D721Med (cell line): Measurements from ENCODE around the gene PEX7.

Source experiments
- DNase-seq: peaks from one replicate; pipeline ENCODE4 v3.0.0; 2011; ENCODE audit warnings: low spot score; ENCODE audit not compliant: insufficient read length
- FAIRE-seq: peaks from 2 replicates; lab custom pipeline; 2011; peaks lifted over from hg19 to GRCh38; lab: Jason Lieb, UNC
- TF ChIP-seq, protein P1 (sequence below): IDR thresholded peaks from 2 replicates; pipeline ENCODE4 v1.5.1; 2012; ENCODE audit warnings: mild to moderate bottlenecking, control low read depth; ENCODE audit not compliant: insufficient read depth; ENCODE audit errors: missing control alignments

PEX7 gene

DNA sequence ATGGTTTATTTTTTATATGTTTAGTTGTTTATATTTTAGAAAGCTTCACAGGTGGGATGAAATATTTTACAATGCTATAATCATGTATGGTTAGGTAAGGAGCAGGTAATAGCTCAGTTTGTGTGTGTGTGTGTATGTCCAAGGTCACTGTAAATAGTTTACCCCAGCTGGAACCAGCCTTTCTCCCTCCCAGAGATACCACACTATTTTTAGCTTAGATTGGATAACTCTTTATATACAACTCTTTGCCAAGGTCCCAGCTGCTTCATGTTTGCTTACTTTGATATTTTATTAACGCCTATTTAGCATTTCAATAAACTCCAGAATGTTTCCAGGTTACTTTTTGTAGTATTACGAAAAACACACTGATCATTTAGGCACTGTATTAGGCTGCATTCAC is 1.8 kb upstream of the PEX7 start:
- TF ChIP-seq, protein P1, sequence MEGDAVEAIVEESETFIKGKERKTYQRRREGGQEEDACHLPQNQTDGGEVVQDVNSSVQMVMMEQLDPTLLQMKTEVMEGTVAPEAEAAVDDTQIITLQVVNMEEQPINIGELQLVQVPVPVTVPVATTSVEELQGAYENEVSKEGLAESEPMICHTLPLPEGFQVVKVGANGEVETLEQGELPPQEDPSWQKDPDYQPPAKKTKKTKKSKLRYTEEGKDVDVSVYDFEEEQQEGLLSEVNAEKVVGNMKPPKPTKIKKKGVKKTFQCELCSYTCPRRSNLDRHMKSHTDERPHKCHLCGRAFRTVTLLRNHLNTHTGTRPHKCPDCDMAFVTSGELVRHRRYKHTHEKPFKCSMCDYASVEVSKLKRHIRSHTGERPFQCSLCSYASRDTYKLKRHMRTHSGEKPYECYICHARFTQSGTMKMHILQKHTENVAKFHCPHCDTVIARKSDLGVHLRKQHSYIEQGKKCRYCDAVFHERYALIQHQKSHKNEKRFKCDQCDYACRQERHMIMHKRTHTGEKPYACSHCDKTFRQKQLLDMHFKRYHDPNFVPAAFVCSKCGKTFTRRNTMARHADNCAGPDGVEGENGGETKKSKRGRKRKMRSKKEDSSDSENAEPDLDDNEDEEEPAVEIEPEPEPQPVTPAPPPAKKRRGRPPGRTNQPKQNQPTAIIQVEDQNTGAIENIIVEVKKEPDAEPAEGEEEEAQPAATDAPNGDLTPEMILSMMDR, result no peak
- FAIRE-seq (no peak), DNase-seq (no peak)

DNA sequence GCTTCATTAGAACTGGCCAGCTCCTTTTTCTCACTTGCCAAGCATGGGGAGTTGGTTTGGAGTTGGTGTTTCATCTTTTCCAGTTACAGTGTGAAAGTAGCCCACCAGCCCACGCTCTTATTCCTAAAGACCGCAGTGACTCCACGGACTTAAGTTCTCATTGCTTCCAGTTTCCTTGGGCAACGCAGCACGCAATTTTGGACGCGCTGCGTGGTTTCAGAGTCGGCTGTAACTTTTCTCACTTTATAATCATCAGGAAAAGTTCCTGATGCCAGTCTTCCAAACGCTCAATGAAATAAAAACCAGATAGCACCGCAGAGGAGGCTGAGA is 381 bp upstream of the PEX7 start:
- no peak for FAIRE-seq
- DNase-seq, result no peak
- TF ChIP-seq, protein P1, result no peak

DNA sequence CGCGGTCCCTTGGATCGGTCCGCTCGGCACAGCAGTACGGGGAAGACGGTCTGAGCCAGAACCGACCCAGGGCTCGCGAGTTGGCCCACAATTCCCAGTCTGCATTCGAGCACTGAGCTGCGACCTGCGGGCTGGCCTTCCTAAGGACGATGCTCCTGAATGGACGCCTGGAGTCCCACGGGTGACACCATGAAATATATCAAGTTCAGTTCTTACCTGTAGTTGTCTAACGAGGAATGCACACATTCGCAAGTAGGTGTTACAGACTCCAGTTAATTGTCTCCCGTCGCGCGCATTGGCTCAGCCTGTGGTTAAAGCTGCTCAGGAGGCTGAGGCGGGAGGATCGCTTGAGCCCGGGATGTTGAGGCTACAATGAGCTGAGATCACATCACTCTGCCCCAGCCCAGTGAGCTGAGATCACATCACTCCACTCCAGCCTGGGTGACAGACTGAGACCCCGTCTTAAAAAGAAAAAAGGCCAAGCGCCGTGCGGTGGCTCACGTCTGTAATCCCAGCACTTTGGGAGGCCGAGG is 802 bp downstream of the PEX7 start:
- FAIRE-seq (no peak), DNase-seq (no peak)
- TF ChIP-seq, protein P1, result no peak

DNA sequence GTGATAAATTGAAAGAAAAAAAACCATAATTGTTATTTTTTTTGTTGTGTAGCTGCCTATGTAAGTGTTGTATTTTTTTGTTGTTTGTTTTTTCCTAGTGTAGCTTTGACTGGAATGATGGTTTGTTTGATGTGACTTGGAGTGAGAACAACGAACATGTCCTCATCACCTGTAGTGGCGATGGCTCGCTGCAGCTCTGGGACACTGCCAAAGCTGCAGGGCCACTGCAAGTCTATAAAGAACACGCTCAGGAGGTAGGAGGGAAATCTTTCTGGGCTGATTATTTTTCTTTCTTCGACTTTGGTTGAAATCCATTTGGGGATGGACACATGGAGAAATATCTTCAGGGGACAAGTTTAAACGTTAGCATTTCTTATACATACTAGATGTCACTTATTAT is 3.8 kb downstream of the PEX7 start:
- DNase-seq (no peak), FAIRE-seq (no peak)
- TF ChIP-seq, protein P1, result no peak

DNA sequence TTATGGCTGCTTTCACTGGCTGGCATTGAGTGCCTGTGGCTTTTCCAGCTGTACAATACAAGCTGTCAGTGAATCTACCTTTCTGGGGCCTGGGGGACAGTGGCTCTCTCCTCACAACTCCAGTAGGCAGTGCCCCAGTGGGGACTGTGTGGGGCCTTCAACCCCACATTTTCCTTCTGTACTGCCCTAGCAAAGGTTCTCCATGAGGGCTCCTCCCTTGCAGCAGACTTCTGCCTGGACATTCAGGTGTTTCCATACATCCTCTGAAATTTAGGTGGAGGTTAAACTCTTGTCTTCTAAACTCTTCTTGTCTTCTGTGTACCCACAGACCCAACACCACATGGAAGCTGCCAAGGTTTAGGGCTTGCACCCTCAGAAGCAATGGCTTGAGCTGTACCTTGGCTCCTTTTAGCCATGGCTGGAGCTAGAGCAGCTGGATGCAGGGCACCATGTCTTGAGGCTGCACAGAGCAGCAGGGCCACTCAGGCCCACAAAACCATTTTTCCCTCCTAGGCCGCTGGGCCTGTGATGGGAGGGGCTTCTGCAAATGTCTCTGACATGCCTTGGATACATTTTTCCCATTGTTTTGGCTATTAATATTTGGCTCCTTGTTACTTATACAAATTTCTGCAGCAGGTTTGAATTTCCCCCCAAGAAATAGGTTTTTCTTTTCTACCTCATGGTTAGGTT is 9.6 kb downstream of the PEX7 start:
- FAIRE-seq (no peak), DNase-seq (no peak)
- TF ChIP-seq, protein P1, result no peak

DNA sequence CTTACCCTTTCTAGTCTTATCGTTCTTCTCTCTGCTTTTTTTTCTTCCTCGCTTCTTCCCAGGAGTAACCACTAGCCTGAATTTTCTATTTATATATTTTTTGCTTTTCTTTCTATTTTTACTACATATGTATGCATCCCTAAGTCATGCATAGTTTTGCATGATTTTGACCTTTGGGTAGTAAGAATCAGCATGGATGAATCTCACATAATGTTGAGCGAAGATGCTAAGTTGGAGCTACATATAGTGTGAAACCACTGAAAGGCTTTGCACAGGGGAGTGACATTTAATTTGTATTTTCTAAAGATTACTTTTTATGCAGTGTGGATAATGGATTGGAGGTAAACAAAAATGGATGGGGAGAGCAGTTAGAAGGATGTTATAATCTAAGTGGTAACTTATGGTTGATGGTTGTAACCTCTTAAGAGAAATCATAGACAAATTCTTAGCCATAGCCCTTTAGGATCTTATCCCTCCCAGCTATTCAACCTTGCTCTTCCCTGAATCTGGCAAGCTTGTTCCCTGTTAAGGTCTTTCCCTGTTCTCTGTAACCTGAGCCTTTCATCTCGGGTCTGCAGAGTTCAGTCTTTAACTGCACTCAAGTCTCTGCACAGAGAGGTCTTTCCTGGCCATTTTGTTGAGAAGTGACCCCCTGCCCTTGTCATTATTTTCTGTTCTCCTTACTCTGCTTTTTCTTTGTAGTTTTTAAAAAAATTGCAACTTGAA is 18.0 kb downstream of the PEX7 start:
- DNase-seq (no peak), FAIRE-seq (no peak)
- TF ChIP-seq, protein P1, result no peak

DNA sequence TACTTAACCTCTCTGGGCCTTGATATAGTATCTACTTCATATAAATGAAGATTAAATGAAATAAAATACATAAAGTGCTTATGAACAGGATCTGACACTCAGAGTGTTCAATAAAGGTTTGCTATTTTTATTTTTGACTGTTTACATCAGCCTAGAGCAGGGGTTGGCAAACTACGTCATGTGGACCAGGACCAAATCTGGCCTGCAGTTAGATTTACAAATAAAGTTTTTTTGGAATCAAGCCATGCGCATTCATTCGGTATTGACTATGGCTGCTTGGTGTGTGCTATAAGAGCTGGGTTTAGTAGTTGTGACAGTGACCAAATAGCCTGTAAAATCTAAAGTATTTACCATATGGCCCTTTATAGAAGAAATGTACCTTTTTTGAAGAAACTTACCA is 20.8 kb downstream of the PEX7 start:
- no peak for FAIRE-seq

More for the DNA sequence above, 20.8 kb downstream of the PEX7 start:
- TF ChIP-seq, protein P1, result no peak
- no peak for DNase-seq
